Midbrain (tissue), 1 donor: ENCODE results near the gene ACAN.

Experiments used
- DNase-seq: peaks from one replicate; lab custom pipeline; 2025; lab: John Stamatoyannopoulos, UW

The ACAN gene

GRCh38 chr15:88878720-88879184 lies 75.5 kb downstream of the ACAN start:
- no peak for DNase-seq

GRCh38 chr15:88880944-88881740 lies 77.9 kb downstream of the ACAN start:
- DNase-seq = no peak

GRCh38 chr15:88881775-88882174 lies 78.5 kb downstream of the ACAN start:
- no peak for DNase-seq

- no peak for DNase-seq
Measured at GRCh38 chr15:88882785-88883184, 79.5 kb downstream of the ACAN start.

- no peak for DNase-seq
Measured at GRCh38 chr15:88887068-88887580, 83.9 kb downstream of the ACAN start.

GRCh38 chr15:88888719-88889118 lies 85.5 kb downstream of the ACAN start:
- DNase-seq = no peak

GRCh38 chr15:88890495-88890894 lies 87.3 kb downstream of the ACAN start:
- no peak for DNase-seq

GRCh38 chr15:88891540-88892254 lies 88.5 kb downstream of the ACAN start:
- no peak for DNase-seq

GRCh38 chr15:88894348-88894818 lies 91.1 kb downstream of the ACAN start:
- no peak for DNase-seq

- no peak for DNase-seq
Measured at GRCh38 chr15:88894819-88895767, 91.9 kb downstream of the ACAN start, which contains the start of gene HAPLN3. Gene HAPLN3, minus strand, starts transcription at chr15:88895544. Its CDS starts 8,246 bp downstream, at chr15:88887298.

- no peak for DNase-seq
Measured at GRCh38 chr15:88896333-88897033, 93.2 kb downstream of the ACAN start.

- DNase-seq = no peak
Measured at GRCh38 chr15:88897142-88897455, 93.9 kb downstream of the ACAN start.

GRCh38 chr15:88897456-88898194 lies 94.4 kb downstream of the ACAN start:
- DNase-seq = peak; percentile 13

- DNase-seq = no peak
Measured at GRCh38 chr15:88898736-88899135, 95.5 kb downstream of the ACAN start.

- no peak for DNase-seq
Measured at GRCh38 chr15:88899251-88899650, 96.0 kb downstream of the ACAN start.

GRCh38 chr15:88900309-88900981 lies 97.2 kb downstream of the ACAN start:
- no peak for DNase-seq

- no peak for DNase-seq
Measured at GRCh38 chr15:88900982-88901418, 97.8 kb downstream of the ACAN start.

- no peak for DNase-seq
Measured at GRCh38 chr15:88901508-88902220, 98.4 kb downstream of the ACAN start.

- DNase-seq = no peak
Measured at GRCh38 chr15:88902221-88902835, 99.1 kb downstream of the ACAN start.
